Coronary artery (tissue), 2 donors: ENCODE results near the gene BNC2.

Experiments
- DNase-seq: peaks from one replicate; pipeline ENCODE4 v3.0.0-alpha.2; 2017; ENCODE audit warnings: low spot score
- H3K27ac ChIP-seq, 2 donors: fragments of 200-600 bp; sonication (generic); one replicate each; pipeline ENCODE4 v1.5.1; 2016 to 2019
- H3K4me3 ChIP-seq: fragments of 200-600 bp; sonication (generic); 2 replicates; pipeline ENCODE4 v1.5.1; 2016; ENCODE audit warnings: mild to moderate bottlenecking, moderate library complexity
- CTCF ChIP-seq: fragments of 200-600 bp; sonication (generic); IDR thresholded peaks from one replicate; pipeline ENCODE4 v1.5.1; 2019; ENCODE audit warnings: antibody characterized with exemption

The BNC2 gene

DNA sequence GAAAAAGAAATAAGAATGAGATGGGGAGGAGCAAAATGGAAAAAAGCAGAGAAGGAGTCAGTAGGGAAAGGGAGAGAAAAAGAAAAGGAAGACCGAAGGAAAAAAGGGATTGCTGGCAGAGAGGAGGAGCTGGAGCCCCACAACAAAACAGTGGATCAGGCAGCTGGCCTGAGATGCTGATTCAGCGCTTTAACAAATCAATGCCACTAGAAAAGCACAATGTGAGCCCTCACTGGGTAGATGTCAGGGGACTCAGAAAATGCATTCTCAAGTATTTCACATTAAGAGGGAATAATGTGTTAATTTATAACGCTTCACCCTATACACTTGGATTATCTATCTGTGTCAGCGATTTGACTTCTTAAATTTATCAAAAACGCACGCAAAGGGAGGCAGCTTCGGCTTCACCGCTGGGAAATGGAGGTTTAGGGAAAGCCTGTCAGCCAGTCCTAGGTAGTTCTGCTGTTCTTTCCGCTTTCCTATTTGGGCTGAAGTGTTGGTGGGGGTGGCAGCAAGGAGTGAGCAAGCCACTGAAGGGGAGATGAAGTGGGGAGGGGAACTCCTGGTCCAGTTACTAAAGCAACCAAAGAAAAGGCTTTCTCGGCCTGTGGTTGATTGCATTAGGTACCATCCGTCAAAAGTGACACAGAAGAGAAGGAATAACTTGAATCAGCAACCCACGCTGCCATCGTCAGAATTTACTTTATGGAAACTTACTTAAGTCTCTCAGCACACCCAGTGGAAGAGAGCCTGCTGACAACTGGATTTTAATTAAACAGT, 161.6 kb downstream of the BNC2 start:
- DNase-seq: no peak
- no peak overlapping the region for H3K4me3 ChIP-seq
- H3K27ac ChIP-seq: peak overlapping the region in 1 of 2 donors; percentile 15
- no peak for TF ChIP-seq CTCF

DNA sequence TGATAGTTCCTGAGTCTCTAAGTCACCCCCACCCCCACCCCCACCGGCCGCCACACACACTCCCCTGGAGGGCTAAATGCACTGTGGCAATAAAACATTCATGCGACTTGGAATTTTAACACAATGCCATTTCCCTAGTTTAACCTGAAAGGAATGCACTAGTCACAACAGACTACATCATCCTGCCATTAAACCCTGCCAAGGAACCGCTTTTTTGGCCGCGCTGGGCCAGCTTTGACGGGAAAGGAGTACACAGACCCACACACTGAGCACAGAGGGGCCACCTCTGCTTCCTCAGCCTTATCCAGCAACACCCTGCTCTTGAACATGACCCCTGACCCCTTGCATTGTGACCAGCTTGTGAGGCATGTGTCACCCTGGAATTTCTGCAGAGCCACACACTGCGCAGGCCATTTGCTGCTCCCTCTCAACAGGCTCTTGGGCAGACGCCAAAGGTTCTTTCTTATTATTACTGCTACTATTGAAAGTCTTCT, 165.3 kb downstream of the BNC2 start:
- peak overlapping the region; percentile 64 for H3K4me3 ChIP-seq
- DNase-seq: peak; percentile 91

GRCh38 chr9:16704116-16705110, 166.1 kb downstream of the BNC2 start:
- Histone ChIP-seq H3K27ac (peak overlapping the region; percentile 46 to 90), H3K4me3 (peak overlapping the region; percentile 64)
- TF ChIP-seq CTCF: no peak
- peak; percentile 79 for DNase-seq

More for the DNA sequence above, 165.3 kb downstream of the BNC2 start:
- peak overlapping the region; percentile 46 to 90 for H3K27ac ChIP-seq
- no peak for TF ChIP-seq CTCF

DNA sequence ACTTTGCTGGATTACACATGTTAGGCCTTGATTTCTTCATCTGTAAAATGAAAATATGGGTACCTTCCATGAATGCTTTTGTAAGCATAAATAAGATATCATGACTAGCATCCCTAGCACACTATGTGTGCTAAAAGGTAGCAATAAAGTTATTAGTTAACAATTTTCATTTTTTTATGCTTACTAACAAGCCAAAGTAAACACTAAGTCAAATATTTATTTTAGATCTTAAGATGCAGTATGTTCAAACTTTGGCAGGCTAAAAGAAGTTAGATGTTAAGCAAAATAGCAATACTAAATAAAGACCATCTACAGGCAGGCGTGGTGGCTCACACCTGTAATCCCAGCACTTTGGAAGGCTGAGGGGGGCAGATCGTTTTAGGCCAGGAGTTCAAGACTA, 169.1 kb downstream of the BNC2 start:
- no peak for TF ChIP-seq CTCF
- H3K4me3 ChIP-seq: no peak overlapping the region
- DNase-seq: no peak
- no peak overlapping the region for H3K27ac ChIP-seq

DNA sequence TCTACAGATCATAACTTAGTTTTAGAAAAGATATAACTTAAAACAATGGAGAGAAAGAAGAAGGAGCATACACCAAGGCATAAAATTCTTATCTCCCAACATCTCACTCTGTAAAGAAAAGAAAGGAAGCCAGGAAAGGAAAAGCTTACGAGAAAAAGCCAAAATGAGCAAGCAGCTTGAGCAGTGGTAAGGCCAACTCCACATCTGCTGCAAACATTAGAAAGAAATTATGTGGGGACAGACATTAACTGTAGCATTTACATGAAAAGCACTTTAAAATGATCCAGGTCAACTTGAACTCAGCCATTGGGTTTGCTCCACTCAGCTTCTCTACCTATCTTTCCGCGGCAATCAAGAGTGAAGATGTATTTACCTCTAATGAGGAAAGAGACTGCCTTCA, 176.9 kb downstream of the BNC2 start:
- no peak for DNase-seq
- H3K4me3 ChIP-seq: no peak overlapping the region
- H3K27ac ChIP-seq: no peak overlapping the region
- no peak for TF ChIP-seq CTCF

- Histone ChIP-seq H3K4me3 (no peak overlapping the region), H3K27ac (no peak overlapping the region)
- DNase-seq: no peak
- no peak for TF ChIP-seq CTCF
Observed at GRCh38 chr9:16690628-16691027, 179.8 kb downstream of the BNC2 start.
